Kidney (tissue), 14 donors: ENCODE measurements around the gene IMMP2L. TPM values are rescaled to one million over a fixed set of nuclear protein-coding genes. Genes with fewer than 3 reads are reported as not detected.

Experiments
- DNase-seq, 5 donors: peaks; one replicate each; pipeline ENCODE4 v3.0.0-alpha.2; 2013 to 2020
- FAIRE-seq: peaks from 2 replicates; lab custom pipeline; 2012; peaks lifted over from hg19 to GRCh38; lab: Jason Lieb, UNC
- H3K27ac ChIP-seq, 2 donors: one replicate each; pipeline ENCODE4 v1.7.0; 2013; ENCODE audit warnings: low read depth in 2 of 2, low read length in 2 of 2, inconsistent platforms in 1 of 2
- H3K27me3 ChIP-seq: one replicate; pipeline ENCODE4 v1.7.1; 2013; ENCODE audit warnings: low read length, inconsistent platforms; ENCODE audit not compliant: control insufficient read depth, insufficient read depth
- H3K36me3 ChIP-seq, 3 donors: one replicate each; pipeline versions ENCODE4 v1.7.0 to v1.7.1; 2013; ENCODE audit warnings: low read length in 3 of 3, control low read depth in 1 of 3, inconsistent platforms in 1 of 3; ENCODE audit not compliant: insufficient read depth in 3 of 3, control insufficient read depth in 2 of 3
- H3K4me1 ChIP-seq, 3 donors: one replicate each; pipeline versions ENCODE4 v1.7.0 to v1.7.1; 2013; ENCODE audit warnings: low read length in 3 of 3, inconsistent platforms in 1 of 3, low read depth in 1 of 3; ENCODE audit not compliant: control insufficient read depth in 2 of 3, insufficient read depth in 2 of 3
- H3K4me3 ChIP-seq, 3 donors: one replicate each; pipeline versions ENCODE4 v1.7.0 to v1.8.1; 2013; ENCODE audit warnings: low read length in 3 of 3, control low read depth in 1 of 3, inconsistent platforms in 1 of 3
- H3K9ac ChIP-seq, 3 donors: one replicate each; pipeline versions ENCODE4 v1.7.0 to v1.7.1; 2013; ENCODE audit warnings: low read length in 3 of 3, control low read depth in 1 of 3, inconsistent platforms in 1 of 3
- H3K9me3 ChIP-seq, 3 donors: one replicate each; pipeline versions ENCODE4 v1.7.0 to v1.7.1; 2013; ENCODE audit warnings: low read length in 3 of 3, control low read depth in 1 of 3, inconsistent platforms in 1 of 3; ENCODE audit not compliant: control insufficient read depth in 2 of 3, insufficient read depth in 1 of 3
- intact Hi-C: fragments of 100-400 bp; cut with DNase I; formaldehyde crosslinking; loops from one replicate; pipeline ENCODE4 v1.11.1; 2022
- polyA plus RNA-seq: library from polyadenylated mRNA; stranded (reverse); fragments of 350-450 nt; fragmentation: Illumina TruSeq; extraction: RNeasy Lipid Tissue Mini Kit (QIAGEN cat#74804); gene quantifications from one replicate; pipeline ENCODE4 v1.2.3, GENCODE V29; 2014; ENCODE audit warnings: low read depth, low replicate concordance; ENCODE audit not compliant: insufficient read depth
- total RNA-seq: library from RNA; stranded (reverse); fragmentation: NEBNext Ultra II Directional; extraction: Animal tissue kit (Norgen Biotek cat#: 25700); gene quantifications from one replicate; pipeline ENCODE4 v1.2.1, GENCODE V29; 2021
- TF ChIP-seq, protein P1 (sequence below): IDR thresholded peaks from 3 replicates; pipeline ENCODE4 v1.5.1; 2012; ENCODE audit warnings: mild to moderate bottlenecking, moderate library complexity, borderline replicate concordance; ENCODE audit not compliant: insufficient read depth; ENCODE audit errors: extremely low read depth
- donor health status: control.
- donor health status: control.
- donor health status: control.
- donor health status: control.
- donor health status: control.
- donor health status: DM: yes; HTN: yes; CAD: no.
- donor health status: Normal renal cell carcinoma (clear cell type).

IMMP2L gene
- total and polyA plus RNA-seq, 2 donors from 2014 or later = 46.4 to 52.1 TPM

GRCh38 chr7:111063166-111063565, 499.1 kb downstream of the IMMP2L start:
- no peaks in the 10 kb centered on the region for H3K27me3 ChIP-seq
- no peaks in the 10 kb centered on the region for H3K4me1 ChIP-seq
- intact Hi-C loops = no loop called here
- H3K4me3 ChIP-seq = no peak overlapping the region
- H3K9me3 ChIP-seq = no peaks in the 10 kb centered on the region
- no peak for DNase-seq
- no peak overlapping the region for H3K9ac ChIP-seq
- TF ChIP-seq, protein P1, sequence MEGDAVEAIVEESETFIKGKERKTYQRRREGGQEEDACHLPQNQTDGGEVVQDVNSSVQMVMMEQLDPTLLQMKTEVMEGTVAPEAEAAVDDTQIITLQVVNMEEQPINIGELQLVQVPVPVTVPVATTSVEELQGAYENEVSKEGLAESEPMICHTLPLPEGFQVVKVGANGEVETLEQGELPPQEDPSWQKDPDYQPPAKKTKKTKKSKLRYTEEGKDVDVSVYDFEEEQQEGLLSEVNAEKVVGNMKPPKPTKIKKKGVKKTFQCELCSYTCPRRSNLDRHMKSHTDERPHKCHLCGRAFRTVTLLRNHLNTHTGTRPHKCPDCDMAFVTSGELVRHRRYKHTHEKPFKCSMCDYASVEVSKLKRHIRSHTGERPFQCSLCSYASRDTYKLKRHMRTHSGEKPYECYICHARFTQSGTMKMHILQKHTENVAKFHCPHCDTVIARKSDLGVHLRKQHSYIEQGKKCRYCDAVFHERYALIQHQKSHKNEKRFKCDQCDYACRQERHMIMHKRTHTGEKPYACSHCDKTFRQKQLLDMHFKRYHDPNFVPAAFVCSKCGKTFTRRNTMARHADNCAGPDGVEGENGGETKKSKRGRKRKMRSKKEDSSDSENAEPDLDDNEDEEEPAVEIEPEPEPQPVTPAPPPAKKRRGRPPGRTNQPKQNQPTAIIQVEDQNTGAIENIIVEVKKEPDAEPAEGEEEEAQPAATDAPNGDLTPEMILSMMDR = no peak
- H3K36me3 ChIP-seq = no peaks in the 10 kb centered on the region
- FAIRE-seq = no peak
- H3K27ac ChIP-seq = no peak overlapping the region

DNA sequence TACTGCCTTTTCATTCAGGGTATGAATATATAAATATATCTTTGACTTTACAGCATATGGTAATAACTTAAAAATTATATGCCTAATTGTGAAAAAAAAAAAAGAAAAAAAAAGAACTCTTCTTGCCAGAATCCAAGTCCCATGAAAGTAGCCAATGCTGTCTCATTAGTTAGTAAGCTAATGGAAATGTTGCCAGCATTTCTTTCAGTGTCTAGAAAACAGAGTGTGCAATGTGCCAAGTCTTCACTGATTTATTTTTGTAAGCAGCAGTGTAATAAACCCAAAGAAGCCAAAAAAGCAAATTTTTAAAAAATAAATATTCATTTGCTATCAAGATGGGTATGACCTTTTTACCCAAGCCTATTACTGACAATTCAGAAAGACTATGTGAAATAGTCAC, 502.5 kb downstream of the IMMP2L start:
- Histone ChIP-seq H3K9me3 (no peaks in the 10 kb centered on the region), H3K27me3 (no peaks in the 10 kb centered on the region), H3K27ac (no peak overlapping the region), H3K36me3 (no peaks in the 10 kb centered on the region), H3K4me1 (no peaks in the 10 kb centered on the region), H3K9ac (no peak overlapping the region), H3K4me3 (no peak overlapping the region)
- intact Hi-C loops = no loop called here
- TF ChIP-seq, protein P1 = no peak
- DNase-seq (peak in 1 of 5 donors; percentile 24), FAIRE-seq (no peak)

DNA sequence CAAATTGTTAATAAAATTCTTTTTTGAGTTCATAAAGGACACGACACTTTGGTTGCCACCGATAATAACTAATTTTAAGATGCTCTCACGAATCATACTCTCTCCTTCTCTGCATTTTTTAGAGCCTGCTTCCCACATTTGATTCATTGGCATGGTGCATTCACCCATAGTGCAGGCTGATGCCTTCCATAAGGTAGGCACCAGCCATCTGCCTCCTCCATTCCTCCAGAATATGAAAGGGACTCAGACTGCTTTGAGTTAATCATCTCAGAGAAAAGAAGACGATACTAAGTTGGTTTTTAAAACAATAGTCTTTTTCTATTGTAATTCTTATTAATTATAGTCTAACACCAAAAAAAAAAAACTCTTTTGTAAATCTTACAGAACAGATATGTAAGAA, 505.2 kb downstream of the IMMP2L start:
- no peaks in the 10 kb centered on the region for H3K4me1 ChIP-seq
- TF ChIP-seq, protein P1 = no peak
- no peaks in the 10 kb centered on the region for H3K9me3 ChIP-seq
- no peak for DNase-seq
- no peak overlapping the region for H3K9ac ChIP-seq
- H3K27ac ChIP-seq = no peak overlapping the region
- H3K4me3 ChIP-seq = no peak overlapping the region
- intact Hi-C loops = no loop called here
- H3K27me3 ChIP-seq = no peaks in the 10 kb centered on the region
- no peaks in the 10 kb centered on the region for H3K36me3 ChIP-seq
- FAIRE-seq = peak; percentile 51

DNA sequence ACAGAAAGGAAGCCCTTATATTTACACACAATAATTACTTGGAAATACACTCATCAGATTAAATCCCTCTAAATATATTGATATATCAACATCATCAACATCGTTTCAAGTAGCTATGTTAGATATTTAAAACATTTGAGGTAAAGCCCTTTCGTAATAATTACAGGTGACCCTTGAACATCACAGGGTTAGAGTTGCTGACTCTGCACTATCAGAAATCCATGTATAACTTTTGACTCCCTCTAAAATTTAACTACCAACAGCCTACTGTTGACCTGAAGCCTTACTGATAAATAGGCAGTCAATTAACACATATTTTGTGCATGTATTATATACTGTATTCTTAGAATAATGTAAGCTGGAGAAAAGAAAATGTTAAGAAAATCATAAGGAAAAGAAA, 505.9 kb downstream of the IMMP2L start:
- intact Hi-C loops = no loop called here
- Histone ChIP-seq H3K9me3 (no peaks in the 10 kb centered on the region), H3K4me3 (no peak overlapping the region), H3K4me1 (no peaks in the 10 kb centered on the region), H3K27ac (no peak overlapping the region), H3K27me3 (no peaks in the 10 kb centered on the region), H3K9ac (no peak overlapping the region), H3K36me3 (no peaks in the 10 kb centered on the region)
- TF ChIP-seq, protein P1 = no peak
- FAIRE-seq (no peak), DNase-seq (no peak)
